B cell (primary cell): ENCODE measurements around the gene RETREG1.

Experiments used
- EZH2 ChIP-seq: IDR thresholded peaks from 2 replicates; pipeline ENCODE4 v1.6.1; 2012; ENCODE audit warnings: borderline replicate concordance, low read depth, mild to moderate bottlenecking, moderate library complexity, low read length; ENCODE audit not compliant: insufficient read depth, poor library complexity, severe bottlenecking
- TF ChIP-seq, protein P1 (sequence below): fragments of 200-600 bp; IDR thresholded peaks from one replicate; pipeline ENCODE4 v1.8.0; 2022; ENCODE audit warnings: antibody characterized with exemption, mild to moderate bottlenecking

DNA sequence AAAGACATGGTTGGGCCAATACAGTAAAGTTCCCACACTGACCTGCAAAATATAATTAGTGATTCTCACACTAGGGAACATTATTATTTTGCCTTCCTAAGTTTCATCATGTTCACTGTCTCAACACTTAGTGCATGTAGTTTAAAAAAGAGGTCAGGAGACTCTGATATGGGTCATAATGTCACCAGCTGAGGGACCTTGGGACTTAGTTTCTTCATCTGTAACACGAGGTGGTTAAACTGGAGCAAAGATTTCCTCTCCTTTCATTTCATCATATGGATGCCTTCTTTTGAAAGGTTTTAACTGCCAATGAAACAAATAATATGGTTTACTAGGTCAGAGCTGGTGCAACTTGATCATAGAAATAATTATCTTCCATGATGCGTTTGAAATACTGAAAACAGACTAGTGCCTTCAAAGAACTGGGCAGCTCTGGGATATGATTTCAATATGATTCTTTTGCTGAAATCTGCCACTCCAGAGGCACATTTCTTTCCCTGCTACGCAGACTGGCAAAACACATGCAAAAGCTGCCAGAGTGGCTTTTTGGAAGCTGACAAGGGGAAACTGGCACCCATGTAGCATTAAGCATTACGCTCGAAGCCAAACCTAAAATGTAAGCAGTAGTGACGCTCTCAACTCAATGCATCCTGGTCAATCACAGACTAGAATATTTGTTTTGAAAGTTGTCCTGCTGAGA lies 20.8 kb downstream of the RETREG1 start:
- TF ChIP-seq, protein P1, sequence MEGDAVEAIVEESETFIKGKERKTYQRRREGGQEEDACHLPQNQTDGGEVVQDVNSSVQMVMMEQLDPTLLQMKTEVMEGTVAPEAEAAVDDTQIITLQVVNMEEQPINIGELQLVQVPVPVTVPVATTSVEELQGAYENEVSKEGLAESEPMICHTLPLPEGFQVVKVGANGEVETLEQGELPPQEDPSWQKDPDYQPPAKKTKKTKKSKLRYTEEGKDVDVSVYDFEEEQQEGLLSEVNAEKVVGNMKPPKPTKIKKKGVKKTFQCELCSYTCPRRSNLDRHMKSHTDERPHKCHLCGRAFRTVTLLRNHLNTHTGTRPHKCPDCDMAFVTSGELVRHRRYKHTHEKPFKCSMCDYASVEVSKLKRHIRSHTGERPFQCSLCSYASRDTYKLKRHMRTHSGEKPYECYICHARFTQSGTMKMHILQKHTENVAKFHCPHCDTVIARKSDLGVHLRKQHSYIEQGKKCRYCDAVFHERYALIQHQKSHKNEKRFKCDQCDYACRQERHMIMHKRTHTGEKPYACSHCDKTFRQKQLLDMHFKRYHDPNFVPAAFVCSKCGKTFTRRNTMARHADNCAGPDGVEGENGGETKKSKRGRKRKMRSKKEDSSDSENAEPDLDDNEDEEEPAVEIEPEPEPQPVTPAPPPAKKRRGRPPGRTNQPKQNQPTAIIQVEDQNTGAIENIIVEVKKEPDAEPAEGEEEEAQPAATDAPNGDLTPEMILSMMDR, result no peak
- no peak for TF ChIP-seq EZH2
